ENCODE measurements around the gene KCNQ2. TPM values are rescaled to one million over a fixed set of nuclear protein-coding genes. Genes with fewer than 3 reads are reported as not detected.

Gene KCNQ2
- total and polyA plus RNA-seq, 8 donors = 0.03 to 2.2 (median 0.25) TPM; not detected in 5

GRCh38 chr20:63411898-63412631, 60.4 kb downstream of the KCNQ2 start:
- peaks cover 0 to 86% (median 42%) of the 10 kb centered on the region in 3 donors for H3K27me3 ChIP-seq
- 41 to 52% (median 47%) methylated on average over 33 to 39 of the region's 39 CpGs for WGBS, 5 donors
- H3K4me3 ChIP-seq = no peak overlapping the region
- no peaks in the 10 kb centered on the region for H3K4me1 ChIP-seq
- no peaks in the 10 kb centered on the region for H3K36me3 ChIP-seq
- peak in 1 of 2 donors; percentile 74 for DNase-seq
- no peak overlapping the region for H3K27ac ChIP-seq
- intact Hi-C loops (cut with DNase I; ENCODE audit: low total_unique reads) = no loop called here
- H3K9me3 ChIP-seq = no peaks in the 10 kb centered on the region
- TF ChIP-seq CTCF (IDR thresholded peaks at IDR 0.05) (no peak), EP300 (IDR thresholded peaks at IDR 0.05) (no peak), POLR2AphosphoS5 (IDR thresholded peaks at IDR 0.05) (no peak), POLR2A (IDR thresholded peaks at IDR 0.05) (no peak)

- 60 to 77% (median 71%) methylated on average over 15 to 27 of the region's 27 CpGs for WGBS, 5 donors
Observed at GRCh38 chr20:63411151-63411897, 61.1 kb downstream of the KCNQ2 start.

GRCh38 chr20:63409834-63410435, 62.5 kb downstream of the KCNQ2 start:
- Histone ChIP-seq H3K4me3 (no peak overlapping the region), H3K27me3 (peaks cover 0 to 79% (median 32%) of the 10 kb centered on the region in 3 donors), H3K36me3 (no peaks in the 10 kb centered on the region), H3K9me3 (no peaks in the 10 kb centered on the region), H3K27ac (no peak overlapping the region), H3K4me1 (no peaks in the 10 kb centered on the region)
- WGBS, 5 donors = 59 to 80% (median 72%) methylated on average over 2 to 21 of the region's 23 CpGs
- no peak for DNase-seq
- intact Hi-C loops (cut with DNase I; ENCODE audit: low total_unique reads) = no loop called here
- TF ChIP-seq POLR2A (IDR thresholded peaks at IDR 0.05) = no peak
- TF ChIP-seq POLR2AphosphoS5 (IDR thresholded peaks at IDR 0.05) = no peak
- no peak for TF ChIP-seq EP300 (IDR thresholded peaks at IDR 0.05)
- TF ChIP-seq CTCF (IDR thresholded peaks at IDR 0.05) = no peak

More at GRCh38 chr20:63411151-63411897, 61.1 kb downstream of the KCNQ2 start:
- TF ChIP-seq CTCF (IDR thresholded peaks at IDR 0.05) (no peak), EP300 (IDR thresholded peaks at IDR 0.05) (no peak), POLR2AphosphoS5 (IDR thresholded peaks at IDR 0.05) (no peak), POLR2A (IDR thresholded peaks at IDR 0.05) (no peak)
- Histone ChIP-seq H3K36me3 (no peaks in the 10 kb centered on the region), H3K4me3 (no peak overlapping the region), H3K9me3 (no peaks in the 10 kb centered on the region), H3K27ac (no peak overlapping the region), H3K27me3 (peaks cover 0 to 79% (median 42%) of the 10 kb centered on the region in 3 donors), H3K4me1 (no peaks in the 10 kb centered on the region)
- DNase-seq = no peak
- intact Hi-C loops (cut with DNase I; ENCODE audit: low total_unique reads) = no loop called here

GRCh38 chr20:63409066-63409833, 63.2 kb downstream of the KCNQ2 start:
- Histone ChIP-seq H3K4me3 (no peak overlapping the region), H3K27ac (no peak overlapping the region), H3K4me1 (no peaks in the 10 kb centered on the region), H3K36me3 (no peaks in the 10 kb centered on the region), H3K9me3 (no peaks in the 10 kb centered on the region), H3K27me3 (peaks cover 0 to 79% (median 37%) of the 10 kb centered on the region in 3 donors)
- intact Hi-C loops (cut with DNase I; ENCODE audit: low total_unique reads) = no loop called here
- 78 to 87% (median 81%) methylated on average over 18 to 21 of the region's 21 CpGs for WGBS, 5 donors
- TF ChIP-seq EP300 (IDR thresholded peaks at IDR 0.05) (no peak), CTCF (IDR thresholded peaks at IDR 0.05) (no peak), POLR2AphosphoS5 (IDR thresholded peaks at IDR 0.05) (no peak), POLR2A (IDR thresholded peaks at IDR 0.05) (no peak)
- DNase-seq = peak in 1 of 2 donors; percentile 72

Data from stomach (tissue), 9 donors.